ENCODE results near the gene HIGD1A. TPM values are rescaled to one million over a fixed set of nuclear protein-coding genes. Genes with fewer than 3 reads are reported as not detected.

HIGD1A gene
- total RNA-seq, 4 donors from 2014 or later = 142 to 195 (median 179) TPM

- no peak for DNase-seq (ENCODE audit: low spot score)
- no peak for TF ChIP-seq CTCF (IDR thresholded peaks at IDR 0.05)
- no peak for ATAC-seq (ENCODE audit: low FRiP score)
Observed at GRCh38 chr3:42805141-42805821, 991 bp upstream of the HIGD1A start.

- no peak for TF ChIP-seq CTCF (IDR thresholded peaks at IDR 0.05)
- no peak for DNase-seq (ENCODE audit: low spot score)
Observed at GRCh38 chr3:42804831-42805132, 492 bp upstream of the HIGD1A start.

GRCh38 chr3:42803414-42804105, 730 bp downstream of the HIGD1A start:
- TF ChIP-seq CTCF (IDR thresholded peaks at IDR 0.05) = no peak
- ATAC-seq (ENCODE audit: low FRiP score) (peak; percentile 10), DNase-seq (ENCODE audit: low spot score) (no peak)

More at GRCh38 chr3:42804831-42805132, 492 bp upstream of the HIGD1A start:
- peak; percentile 18 for ATAC-seq (ENCODE audit: low FRiP score)

- no peak for ATAC-seq (ENCODE audit: low FRiP score)
- no peak for DNase-seq (ENCODE audit: low spot score)
- TF ChIP-seq CTCF (IDR thresholded peaks at IDR 0.05) = no peak
Observed at GRCh38 chr3:42802876-42803413, 1.3 kb downstream of the HIGD1A start.

- DNase-seq (ENCODE audit: low spot score) (no peak), ATAC-seq (ENCODE audit: low FRiP score) (no peak)
- TF ChIP-seq CTCF (IDR thresholded peaks at IDR 0.05) = no peak
Observed at GRCh38 chr3:42801784-42802183, 2.5 kb downstream of the HIGD1A start.

GRCh38 chr3:42801048-42801620, 3.2 kb downstream of the HIGD1A start:
- no peak for TF ChIP-seq CTCF (IDR thresholded peaks at IDR 0.05)
- ATAC-seq (ENCODE audit: low FRiP score) (no peak), DNase-seq (ENCODE audit: low spot score) (no peak)

Data from omental fat pad (tissue), 4 donors.